Uterus (tissue), 4 donors: ENCODE measurements around the gene LPCAT2. TPM values are rescaled to one million over a fixed set of nuclear protein-coding genes. Genes with fewer than 3 reads are reported as not detected.

Experiments used
- DNase-seq, 2 donors: peaks; one replicate each; pipeline ENCODE4 v3.0.0-alpha.2; 2019 to 2020
- H3K27ac ChIP-seq, 2 donors: fragments of 200-600 bp; sonication (generic); 1 replicate in 1 of 2; 2 replicates in 1 of 2; pipeline ENCODE4 v1.5.1; 2016 to 2018
- H3K27me3 ChIP-seq, 2 donors: fragments of 200-600 bp; sonication (generic); one replicate each; pipeline ENCODE4 v1.5.1; 2018 to 2019; ENCODE audit warnings: control low read depth in 1 of 2
- H3K36me3 ChIP-seq, 2 donors: fragments of 200-600 bp; sonication (generic); one replicate each; pipeline ENCODE4 v1.5.1; 2019; ENCODE audit warnings: control low read depth in 1 of 2
- H3K4me1 ChIP-seq, 2 donors: fragments of 200-600 bp; sonication (generic); one replicate each; pipeline ENCODE4 v1.5.1; 2018 to 2019; ENCODE audit warnings: control low read depth in 1 of 2
- H3K4me3 ChIP-seq, 2 donors: fragments of 200-600 bp; sonication (generic); 1 replicate in 1 of 2; 2 replicates in 1 of 2; pipeline ENCODE4 v1.5.1; 2018 to 2019; ENCODE audit warnings: mild to moderate bottlenecking in 1 of 2
- H3K9me3 ChIP-seq, 2 donors: fragments of 200-600 bp; sonication (generic); one replicate each; pipeline ENCODE4 v1.5.1; 2019; ENCODE audit warnings: control low read depth in 1 of 2
- CTCF ChIP-seq, 4 experiments: fragments of 200-600 bp in 2 of 4; fragments of 450-650 bp in 2 of 4; sonication (generic) in 2 of 4; IDR thresholded peaks; one replicate each; pipeline ENCODE4 v1.5.1; 2016 to 2019; ENCODE audit warnings: antibody characterized with exemption in 4 of 4, mild to moderate bottlenecking in 2 of 4, moderate library complexity in 1 of 4
- POLR2A ChIP-seq, 2 donors: fragments of 450-650 bp; IDR thresholded peaks; one replicate each; pipeline ENCODE4 v1.6.1; 2016; ENCODE audit warnings: antibody characterized with exemption in 2 of 2, mild to moderate bottlenecking in 1 of 2, moderate library complexity in 1 of 2
- intact Hi-C: fragments of 100-400 bp; cut with DNase I; formaldehyde crosslinking; loops from one replicate; pipeline ENCODE4 v1.15.1; 2023; ENCODE audit warnings: low total_unique reads
- total RNA-seq, 4 donors: library from RNA; depleted of rRNA in 3 of 4; stranded (reverse); fragments of >200 nt in 3 of 4; gene quantifications; one replicate each; pipeline versions ENCODE4 v1.1.0 to v1.2.4, GENCODE V29; 2014 to 2023
- donor health status: DM: yes; HTN: yes; CAD: no.

The LPCAT2 gene
- total RNA-seq, 4 donors from 2014 or later: 28.8 to 52.9 (median 36.3) TPM

- H3K27me3 ChIP-seq: no peaks in the 10 kb centered on the region
- H3K9me3 ChIP-seq: no peaks in the 10 kb centered on the region
- no peak for TF ChIP-seq CTCF (IDR thresholded peaks at IDR 0.05)
- no peak for TF ChIP-seq POLR2A (IDR thresholded peaks at IDR 0.05)
- peak overlapping the region; percentile 62 to 75 for H3K27ac ChIP-seq
- peaks cover 7 to 29% of the 10 kb centered on the region in 2 donors for H3K4me1 ChIP-seq
- intact Hi-C loops: no loop called here
- no peak for DNase-seq
- no peaks in the 10 kb centered on the region for H3K36me3 ChIP-seq
- no peak overlapping the region for H3K4me3 ChIP-seq
Observed at GRCh38 chr16:55499281-55499680, 9.6 kb upstream of the LPCAT2 start.

GRCh38 chr16:55499951-55500529 is 8.8 kb upstream of the LPCAT2 start:
- TF ChIP-seq POLR2A (IDR thresholded peaks at IDR 0.05) (no peak), CTCF (IDR thresholded peaks at IDR 0.05) (no peak)
- intact Hi-C loops: no loop called here
- DNase-seq: peak in 1 of 2 donors; percentile 13
- H3K27ac ChIP-seq: peak overlapping the region; percentile 62 to 75
- H3K4me3 ChIP-seq: no peak overlapping the region
- no peaks in the 10 kb centered on the region for H3K9me3 ChIP-seq
- peaks cover 4 to 22% of the 10 kb centered on the region in 2 donors for H3K4me1 ChIP-seq
- H3K27me3 ChIP-seq: no peaks in the 10 kb centered on the region
- H3K36me3 ChIP-seq: no peaks in the 10 kb centered on the region

- Histone ChIP-seq H3K4me3 (no peak overlapping the region), H3K27me3 (no peaks in the 10 kb centered on the region), H3K9me3 (no peaks in the 10 kb centered on the region), H3K36me3 (no peaks in the 10 kb centered on the region), H3K27ac (peak overlapping the region; percentile 62 to 75), H3K4me1 (peaks cover 4 to 22% of the 10 kb centered on the region in 2 donors)
- DNase-seq: peak in 1 of 2 donors; percentile 28
- intact Hi-C loops: no loop called here
- TF ChIP-seq POLR2A (IDR thresholded peaks at IDR 0.05): no peak
- TF ChIP-seq CTCF (IDR thresholded peaks at IDR 0.05): no peak
Observed at GRCh38 chr16:55500530-55501011, 8.3 kb upstream of the LPCAT2 start.

GRCh38 chr16:55501549-55502322 is 7.1 kb upstream of the LPCAT2 start:
- Histone ChIP-seq H3K27ac (peak overlapping the region; percentile 62 to 75), H3K4me1 (peaks cover 4 to 22% of the 10 kb centered on the region in 2 donors), H3K36me3 (no peaks in the 10 kb centered on the region), H3K4me3 (no peak overlapping the region), H3K27me3 (no peaks in the 10 kb centered on the region), H3K9me3 (no peaks in the 10 kb centered on the region)
- peak in 1 of 2 donors; percentile 18 for DNase-seq
- TF ChIP-seq POLR2A (IDR thresholded peaks at IDR 0.05) (no peak), CTCF (IDR thresholded peaks at IDR 0.05) (peak in 1 of 4 experiments; percentile 10)
- intact Hi-C loops: no loop called here

- Histone ChIP-seq H3K27ac (peak overlapping the region; percentile 62 to 75), H3K9me3 (no peaks in the 10 kb centered on the region), H3K36me3 (no peaks in the 10 kb centered on the region), H3K4me3 (no peak overlapping the region), H3K4me1 (peaks cover 4 to 22% of the 10 kb centered on the region in 2 donors), H3K27me3 (no peaks in the 10 kb centered on the region)
- DNase-seq: peak; percentile 97
- intact Hi-C loops: no loop called here
- TF ChIP-seq CTCF (IDR thresholded peaks at IDR 0.05): peak in 1 of 4 experiments; percentile 33
- no peak for TF ChIP-seq POLR2A (IDR thresholded peaks at IDR 0.05)
Observed at GRCh38 chr16:55502801-55503366, 6.0 kb upstream of the LPCAT2 start.
